Measurements from ENCODE around the gene SERPINB2.

Gene SERPINB2

DNA sequence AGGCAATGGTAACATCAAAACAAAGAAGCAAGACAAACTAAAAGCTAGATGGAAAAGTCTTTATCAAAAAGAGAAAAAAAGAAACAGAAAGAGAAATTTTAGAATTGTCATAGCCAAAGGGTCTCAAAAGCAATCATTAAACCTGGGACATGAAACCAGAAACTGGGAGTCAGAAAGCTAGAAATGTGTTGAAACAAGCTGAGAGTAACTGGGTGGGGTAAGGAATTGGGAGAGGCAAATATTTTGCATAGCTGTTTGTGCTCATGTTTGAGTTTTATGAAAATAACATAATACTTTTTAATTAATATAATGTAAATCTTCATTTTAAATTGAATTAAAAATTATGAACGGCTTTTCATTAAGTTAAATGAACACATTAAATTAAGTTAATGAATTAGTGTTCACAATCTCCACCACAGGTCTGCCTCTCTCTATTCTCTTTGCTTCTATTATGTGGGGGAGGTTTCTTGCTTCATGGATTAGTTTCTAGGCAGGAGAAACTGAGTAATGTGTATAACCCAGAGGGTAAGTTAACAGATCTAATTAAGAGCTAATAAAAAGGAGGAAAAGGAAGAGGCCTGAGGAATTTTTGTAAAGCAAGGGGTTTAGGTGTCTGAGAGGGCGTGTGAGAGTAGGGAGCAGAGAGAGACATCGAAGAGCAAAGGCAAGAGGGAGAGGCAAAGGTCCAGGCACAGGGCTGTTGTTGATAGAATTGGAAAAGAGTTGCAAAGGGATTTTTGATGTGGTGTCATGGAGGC lies 20.0 kb upstream of the SERPINB2 start:
- no peak overlapping the region for H3K9ac ChIP-seq
- H3K27ac ChIP-seq: peak overlapping the region in 2 of 11 experiments; percentile 21 to 93; a peak in 3 of 22 replicates
- no peak overlapping the region for H3K4me3 ChIP-seq
- H4K20me1 ChIP-seq: no peaks in the 10 kb centered on the region
- H3K4me2 ChIP-seq: peak overlapping the region in 2 of 11 experiments; percentile 57 to 73; a peak in 2 of 22 replicates
- no peaks in the 10 kb centered on the region for H3K36me3 ChIP-seq
- H3K9me3 ChIP-seq (replicated peaks in 1 of 11): peaks cover 0 to 41% (median 0%) of the 10 kb centered on the region in 11 experiments; a peak in 7 of 22 replicates
- no peak for TF ChIP-seq Cebpa-rat (IDR thresholded peaks at IDR 0.05)
- peaks cover 16 to 33% (median 20%) of the 10 kb centered on the region in 10 experiments for H3K4me1 ChIP-seq
- H3K27me3 ChIP-seq: no peaks in the 10 kb centered on the region

DNA sequence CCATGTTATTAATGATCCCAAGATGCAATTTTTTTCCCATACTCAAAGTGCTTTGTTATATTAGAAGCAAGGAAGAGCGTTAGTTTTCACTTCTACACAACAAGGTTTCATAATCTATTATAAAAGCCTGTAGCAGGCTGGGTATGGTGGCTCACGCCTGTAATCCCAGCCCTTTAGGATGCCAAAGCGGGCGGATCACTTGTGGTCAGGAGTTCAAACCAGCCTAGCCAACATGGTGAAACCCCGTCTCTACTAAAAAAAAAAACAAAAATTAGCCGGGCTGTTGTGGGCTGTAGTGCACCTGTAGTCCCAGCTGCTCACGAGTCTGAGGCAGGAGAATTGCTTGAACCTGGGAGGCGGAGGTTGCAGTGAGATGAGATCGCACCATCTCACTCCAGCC lies 19.0 kb upstream of the SERPINB2 start:
- no peak overlapping the region for H3K4me3 ChIP-seq
- peaks cover 16 to 33% (median 20%) of the 10 kb centered on the region in 10 experiments for H3K4me1 ChIP-seq
- H3K9ac ChIP-seq: peak overlapping the region in 1 of 11 experiments; percentile 34; a peak in 1 of 22 replicates
- H3K36me3 ChIP-seq: no peaks in the 10 kb centered on the region
- H3K27ac ChIP-seq: peak overlapping the region; percentile 1 to 93 (median 52); a peak in 17 of 22 replicates
- peak overlapping the region; percentile 12 to 74 (median 59); a peak in 15 of 22 replicates for H3K4me2 ChIP-seq
- no peaks in the 10 kb centered on the region for H3K27me3 ChIP-seq
- peaks cover 0 to 41% (median 0%) of the 10 kb centered on the region in 11 experiments; a peak in 7 of 22 replicates for H3K9me3 ChIP-seq (replicated peaks in 1 of 11)
- no peak for TF ChIP-seq Cebpa-rat (IDR thresholded peaks at IDR 0.05)
- no peaks in the 10 kb centered on the region for H4K20me1 ChIP-seq

DNA sequence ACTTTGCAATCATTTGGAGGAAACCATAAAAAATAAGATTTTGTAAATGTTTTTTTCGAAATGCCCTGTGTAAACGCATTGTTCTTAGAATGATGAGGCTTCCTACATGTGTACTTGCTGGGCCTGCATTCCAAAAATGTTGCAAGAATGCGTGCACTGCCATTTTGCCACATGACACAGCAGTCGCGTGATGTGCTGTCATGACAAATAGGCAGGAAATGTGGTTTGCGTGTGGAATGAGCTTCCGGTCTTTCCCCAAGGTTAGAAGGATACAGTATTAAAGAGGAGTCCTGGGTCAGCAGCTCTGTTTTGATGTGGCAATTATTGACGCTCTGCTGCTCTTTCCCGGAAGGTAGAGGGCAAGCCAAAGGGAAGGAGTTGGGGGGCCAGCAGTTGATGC lies 18.1 kb upstream of the SERPINB2 start:
- Histone ChIP-seq H3K9ac (peak overlapping the region in 3 of 11 experiments; percentile 34 to 73 (median 42); a peak in 4 of 22 replicates), H3K9me3 (replicated peaks in 1 of 11) (peaks cover 0 to 41% (median 0%) of the 10 kb centered on the region in 11 experiments; a peak in 7 of 22 replicates), H3K36me3 (no peaks in the 10 kb centered on the region), H3K27me3 (no peaks in the 10 kb centered on the region), H4K20me1 (no peaks in the 10 kb centered on the region), H3K4me3 (no peak overlapping the region; a peak in 3 of 20 replicates), H3K4me2 (peak overlapping the region; percentile 12 to 74 (median 59)), H3K4me1 (peaks cover 16 to 33% (median 20%) of the 10 kb centered on the region in 10 experiments), H3K27ac (peak overlapping the region in 10 of 11 experiments; percentile 21 to 93 (median 54); a peak in 16 of 22 replicates)
- TF ChIP-seq Cebpa-rat (IDR thresholded peaks at IDR 0.05): peak in 5 of 11 experiments; percentile 55 to 81 (median 58); a peak in 11 of 22 replicates

DNA sequence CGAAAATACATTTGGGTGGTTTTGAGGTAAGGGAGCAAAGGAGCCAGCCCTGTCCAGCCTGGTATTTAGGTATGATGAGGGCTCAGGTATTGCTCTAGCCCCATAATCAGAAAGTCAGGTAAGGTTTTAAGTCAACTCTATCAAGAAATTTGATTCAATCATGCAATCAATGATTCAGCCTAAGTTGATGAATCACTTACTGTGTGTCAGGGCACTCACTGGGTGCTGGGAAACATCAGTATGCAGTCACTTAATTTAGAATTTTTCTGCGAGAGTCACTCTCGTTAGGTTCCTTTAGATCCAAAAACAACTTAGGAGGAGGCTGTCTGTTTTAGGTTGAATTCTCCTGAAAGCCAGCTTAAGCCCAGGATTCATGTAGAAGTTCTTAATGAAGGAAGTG lies 17.7 kb upstream of the SERPINB2 start:
- Histone ChIP-seq H3K4me3 (no peak overlapping the region; a peak in 2 of 20 replicates), H3K9me3 (replicated peaks in 1 of 11) (peaks cover 0 to 41% (median under 1%) of the 10 kb centered on the region in 11 experiments; a peak in 8 of 22 replicates), H3K36me3 (no peaks in the 10 kb centered on the region), H3K27ac (peak overlapping the region in 10 of 11 experiments; percentile 21 to 93 (median 54); a peak in 17 of 22 replicates), H4K20me1 (no peaks in the 10 kb centered on the region), H3K9ac (peak overlapping the region in 4 of 11 experiments; percentile 1 to 73 (median 38); a peak in 4 of 22 replicates), H3K4me1 (peaks cover 16 to 33% (median 20%) of the 10 kb centered on the region in 10 experiments), H3K27me3 (no peaks in the 10 kb centered on the region), H3K4me2 (peak overlapping the region; percentile 12 to 74 (median 59))
- TF ChIP-seq Cebpa-rat (IDR thresholded peaks at IDR 0.05): no peak

DNA sequence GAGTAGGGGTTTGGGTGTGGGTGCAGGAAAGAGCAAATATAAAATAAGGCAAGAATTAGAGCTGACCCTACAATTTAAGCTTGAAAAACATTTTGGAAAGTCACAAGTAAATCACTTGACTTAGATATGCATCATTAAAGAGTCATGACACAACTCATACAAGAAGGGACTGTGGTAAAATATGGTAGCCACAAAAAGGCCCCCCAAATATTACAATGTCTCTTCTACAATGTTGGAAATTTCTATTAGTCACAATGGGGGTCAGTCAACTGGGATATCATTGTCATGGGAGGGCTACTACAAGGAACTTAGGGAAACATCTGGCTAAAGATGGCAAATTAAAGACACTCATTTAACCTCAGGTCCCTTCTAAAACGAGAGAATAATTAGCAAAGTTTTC lies 15.7 kb upstream of the SERPINB2 start:
- H3K4me1 ChIP-seq: peaks cover 16 to 33% (median 20%) of the 10 kb centered on the region in 10 experiments
- H3K27ac ChIP-seq: no peak overlapping the region
- peaks cover 0 to 41% (median 7%) of the 10 kb centered on the region in 11 experiments; a peak in 12 of 22 replicates for H3K9me3 ChIP-seq (replicated peaks in 1 of 11)
- H3K27me3 ChIP-seq: no peaks in the 10 kb centered on the region
- H3K9ac ChIP-seq: no peak overlapping the region
- no peaks in the 10 kb centered on the region for H3K36me3 ChIP-seq
- no peak for TF ChIP-seq Cebpa-rat (IDR thresholded peaks at IDR 0.05)
- no peaks in the 10 kb centered on the region for H4K20me1 ChIP-seq
- no peak overlapping the region for H3K4me3 ChIP-seq
- H3K4me2 ChIP-seq: no peak overlapping the region

DNA sequence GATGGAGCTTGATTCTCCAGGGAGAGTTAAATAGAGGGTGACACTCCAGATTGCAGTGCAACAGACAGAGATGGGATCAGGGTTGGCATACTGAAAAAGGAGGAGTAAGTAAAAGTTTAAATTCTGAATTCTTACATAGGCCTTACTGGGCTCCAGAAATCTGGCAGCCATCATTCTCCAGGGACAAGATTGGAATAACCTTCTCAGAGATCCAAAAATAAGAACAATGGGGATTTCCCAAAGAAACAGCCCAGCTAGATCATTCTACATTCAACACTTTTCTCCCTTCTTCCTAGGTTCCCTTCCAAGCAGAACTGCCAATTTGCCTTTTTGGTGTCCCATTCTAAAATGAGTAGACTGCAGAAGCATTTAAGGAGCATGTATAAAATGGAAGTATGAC lies 14.9 kb upstream of the SERPINB2 start:
- H3K9ac ChIP-seq: no peak overlapping the region
- H3K9me3 ChIP-seq (replicated peaks in 1 of 11): peaks cover 0 to 41% (median 7%) of the 10 kb centered on the region in 11 experiments; a peak in 12 of 22 replicates
- no peaks in the 10 kb centered on the region for H3K27me3 ChIP-seq
- no peak overlapping the region for H3K4me3 ChIP-seq
- H3K4me1 ChIP-seq: peaks cover 16 to 33% (median 20%) of the 10 kb centered on the region in 10 experiments
- no peaks in the 10 kb centered on the region for H3K36me3 ChIP-seq
- H3K27ac ChIP-seq: no peak overlapping the region
- no peaks in the 10 kb centered on the region for H4K20me1 ChIP-seq
- no peak for TF ChIP-seq Cebpa-rat (IDR thresholded peaks at IDR 0.05)
- H3K4me2 ChIP-seq: no peak overlapping the region

DNA sequence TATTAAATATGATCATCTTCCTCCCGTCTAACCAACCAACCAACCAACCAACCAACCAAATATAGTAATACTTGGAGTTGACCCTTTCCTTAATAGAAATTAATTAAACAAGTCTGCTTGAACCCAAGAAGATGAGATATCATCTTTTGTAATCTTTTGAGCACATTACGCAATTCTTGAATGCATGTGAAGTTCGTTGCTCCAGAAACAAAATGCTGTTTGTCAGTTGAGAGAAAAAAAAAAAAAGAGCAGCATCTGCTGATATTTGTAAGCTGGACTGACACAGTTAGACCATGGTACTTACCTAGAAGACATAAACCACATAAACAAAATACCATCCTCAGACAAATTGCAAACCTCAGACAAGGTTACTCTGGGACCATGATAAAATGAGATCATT lies 9.2 kb upstream of the SERPINB2 start:
- peak in 5 of 11 experiments; percentile 18 to 70 (median 51); a peak in 5 of 22 replicates for TF ChIP-seq Cebpa-rat (IDR thresholded peaks at IDR 0.05)
- peaks cover 0 to 47% (median 8%) of the 10 kb centered on the region in 10 experiments; a peak in 13 of 20 replicates for H3K4me1 ChIP-seq
- H3K4me3 ChIP-seq: no peak overlapping the region
- H3K9ac ChIP-seq: no peak overlapping the region
- H3K27me3 ChIP-seq: no peaks in the 10 kb centered on the region
- H4K20me1 ChIP-seq: no peaks in the 10 kb centered on the region
- H3K27ac ChIP-seq: peak overlapping the region in 2 of 11 experiments; percentile 52 to 56; a peak in 2 of 22 replicates
- H3K4me2 ChIP-seq: 0 out of 22 replicates have a peak overlapping the region, but pooled peaks of 1 of the 11 experiments have one; percentile 7
- no peaks in the 10 kb centered on the region for H3K36me3 ChIP-seq
- peaks cover 0 to 7% (median 3%) of the 10 kb centered on the region in 11 experiments; a peak in 5 of 22 replicates for H3K9me3 ChIP-seq (replicated peaks in 1 of 11)

DNA sequence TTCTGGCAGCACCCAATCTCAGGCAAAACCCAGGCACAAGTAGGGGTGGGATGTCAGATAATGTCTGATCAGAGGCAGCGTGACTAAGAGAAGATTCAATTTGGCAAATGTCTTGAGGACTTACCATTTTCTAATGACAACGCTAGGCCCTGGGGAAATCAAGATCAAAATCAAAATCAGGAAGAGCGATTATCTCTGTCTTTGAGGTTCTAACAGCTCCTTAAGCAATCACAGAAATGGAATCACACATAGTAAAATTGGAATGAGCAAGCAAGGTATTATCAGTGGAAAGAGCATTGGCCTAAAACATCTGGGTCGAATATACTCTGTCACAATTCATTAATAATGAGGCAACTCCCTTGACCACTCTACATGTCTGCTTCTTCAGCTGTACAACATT lies 8.6 kb upstream of the SERPINB2 start:
- H4K20me1 ChIP-seq: no peaks in the 10 kb centered on the region
- H3K4me2 ChIP-seq: peak overlapping the region in 2 of 11 experiments; percentile 7 to 15; a peak in 1 of 22 replicates
- H3K4me1 ChIP-seq: peaks cover 0 to 47% (median 8%) of the 10 kb centered on the region in 10 experiments; a peak in 13 of 20 replicates
- H3K27ac ChIP-seq: peak overlapping the region in 2 of 11 experiments; percentile 52 to 56; a peak in 4 of 22 replicates
- TF ChIP-seq Cebpa-rat (IDR thresholded peaks at IDR 0.05): no peak
- no peaks in the 10 kb centered on the region for H3K27me3 ChIP-seq
- H3K4me3 ChIP-seq: no peak overlapping the region
- no peak overlapping the region for H3K9ac ChIP-seq
- H3K36me3 ChIP-seq: no peaks in the 10 kb centered on the region
- H3K9me3 ChIP-seq (replicated peaks in 1 of 11): peaks cover 0 to 7% (median 3%) of the 10 kb centered on the region in 11 experiments; a peak in 5 of 22 replicates

DNA sequence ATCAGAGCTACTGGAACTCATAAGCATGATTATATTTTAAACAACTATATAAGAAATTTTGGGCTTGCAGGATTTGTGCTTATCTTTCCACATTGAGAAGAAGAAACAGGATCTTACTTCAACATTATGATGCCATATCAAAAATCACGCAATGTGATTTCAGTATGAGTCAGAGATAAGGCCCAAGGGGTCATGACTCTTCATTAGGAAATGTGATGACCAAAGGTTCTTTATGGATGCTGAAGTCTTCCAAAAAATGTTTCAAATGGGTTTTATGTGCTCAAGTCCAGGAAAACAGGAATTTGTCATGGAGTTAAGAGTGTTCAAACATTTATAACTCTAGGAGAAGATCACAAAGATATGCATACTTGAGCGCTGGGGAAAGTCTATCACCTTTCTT lies 7.8 kb upstream of the SERPINB2 start:
- no peak for TF ChIP-seq Cebpa-rat (IDR thresholded peaks at IDR 0.05)
- Histone ChIP-seq H3K9ac (no peak overlapping the region), H3K4me1 (peaks cover 0 to 47% (median 8%) of the 10 kb centered on the region in 10 experiments; a peak in 13 of 20 replicates), H4K20me1 (no peaks in the 10 kb centered on the region), H3K4me2 (peak overlapping the region in 3 of 11 experiments; percentile 1 to 48 (median 8); a peak in 3 of 22 replicates), H3K36me3 (no peaks in the 10 kb centered on the region), H3K27me3 (no peaks in the 10 kb centered on the region), H3K4me3 (no peak overlapping the region), H3K9me3 (replicated peaks in 1 of 11) (peaks cover 0 to 7% (median 3%) of the 10 kb centered on the region in 11 experiments; a peak in 5 of 22 replicates), H3K27ac (peak overlapping the region in 1 of 11 experiments; percentile 49; a peak in 2 of 22 replicates)
